ENCODE results near the gene ARHGAP45. TPM values are rescaled to one million over a fixed set of nuclear protein-coding genes. Genes with fewer than 3 reads are reported as not detected.

Gene ARHGAP45
- total RNA-seq, 4 donors from 2014 or later: 82.6 to 187 (median 118) TPM

GRCh38 chr19:1069009-1069779 lies 2.2 kb downstream of the ARHGAP45 start:
- TF ChIP-seq CTCF (IDR thresholded peaks at IDR 0.05) (peak in 2 of 6 experiments; percentile 14), POLR2A (IDR thresholded peaks at IDR 0.05) (no peak)
- peak overlapping the region; percentile 76 to 99 (median 84) for H3K27ac ChIP-seq
- peak overlapping the region; percentile 56 to 75 (median 64) for H3K4me3 ChIP-seq
- no peaks in the 10 kb centered on the region for H3K36me3 ChIP-seq
- peaks cover 0 to 37% of the 10 kb centered on the region in 2 donors for H3K27me3 ChIP-seq
- H3K4me1 ChIP-seq: peaks cover 0 to 67% (median 46%) of the 10 kb centered on the region in 4 donors
- peak in 2 of 3 donors; percentile 89 to 93 for DNase-seq
- no peaks in the 10 kb centered on the region for H3K9me3 ChIP-seq

- H3K36me3 ChIP-seq: no peaks in the 10 kb centered on the region
- H3K4me3 ChIP-seq: no peak overlapping the region
- peaks cover 0 to 64% (median 46%) of the 10 kb centered on the region in 4 donors for H3K4me1 ChIP-seq
- no peak for TF ChIP-seq POLR2A (IDR thresholded peaks at IDR 0.05)
- TF ChIP-seq CTCF (IDR thresholded peaks at IDR 0.05): no peak
- no peak for DNase-seq
- peak overlapping the region in 1 of 4 donors; percentile 99 for H3K27ac ChIP-seq
- peaks cover 0 to 37% of the 10 kb centered on the region in 2 donors for H3K27me3 ChIP-seq
- H3K9me3 ChIP-seq: no peaks in the 10 kb centered on the region
These were observed 3.6 kb downstream of the ARHGAP45 start for GRCh38 chr19:1070576-1070930.

- H3K9me3 ChIP-seq: no peaks in the 10 kb centered on the region
- H3K36me3 ChIP-seq: no peaks in the 10 kb centered on the region
- H3K4me1 ChIP-seq: peaks cover 0 to 64% (median 46%) of the 10 kb centered on the region in 4 donors
- peak overlapping the region in 2 of 4 donors; percentile 2 to 7 for H3K4me3 ChIP-seq
- DNase-seq: no peak
- H3K27ac ChIP-seq: peak overlapping the region in 1 of 4 donors; percentile 99
- peaks cover 0 to 37% of the 10 kb centered on the region in 2 donors for H3K27me3 ChIP-seq
- TF ChIP-seq POLR2A (IDR thresholded peaks at IDR 0.05) (no peak), CTCF (IDR thresholded peaks at IDR 0.05) (no peak)
These were observed 4.2 kb downstream of the ARHGAP45 start for GRCh38 chr19:1070931-1071791.

GRCh38 chr19:1072371-1073015 lies 5.5 kb downstream of the ARHGAP45 start:
- Histone ChIP-seq H3K27me3 (peaks cover 0 to 26% of the 10 kb centered on the region in 2 donors), H3K4me1 (peaks cover 0 to 63% (median 42%) of the 10 kb centered on the region in 4 donors), H3K36me3 (no peaks in the 10 kb centered on the region), H3K27ac (peak overlapping the region in 1 of 4 donors; percentile 49), H3K9me3 (no peaks in the 10 kb centered on the region), H3K4me3 (no peak overlapping the region)
- TF ChIP-seq CTCF (IDR thresholded peaks at IDR 0.05) (no peak), POLR2A (IDR thresholded peaks at IDR 0.05) (no peak)
- no peak for DNase-seq

Measured in Peyer's patch (tissue), 4 donors.